ENCODE measurements around the gene MED9. TPM values are rescaled to one million over a fixed set of nuclear protein-coding genes. Genes with fewer than 3 reads are reported as not detected.

The MED9 gene
- total and polyA plus RNA-seq, 4 donors = 10.8 to 15.4 (median 13.3) TPM

- H3K36me3 ChIP-seq (ENCODE audit: control insufficient read depth in 4 of 4, insufficient read depth in 4 of 4, low read length in 4 of 4) = peaks cover 0 to 7% (median 1%) of the 10 kb centered on the region in 4 donors
- peaks cover 0 to 6% (median 0%) of the 10 kb centered on the region in 3 donors for H3K27me3 ChIP-seq (ENCODE audit: control insufficient read depth in 3 of 3, insufficient read depth in 3 of 3, low read length in 2 of 3)
- peaks cover 0 to 9% (median 0%) of the 10 kb centered on the region in 5 donors for H3K4me1 ChIP-seq (ENCODE audit: control insufficient read depth in 5 of 5, insufficient read depth in 5 of 5, low read length in 5 of 5)
- ATAC-seq (ENCODE audit: insufficient read depth, low FRiP score) (no peak), DNase-seq (peak in 1 of 3 donors; percentile 8)
- 45 to 50% methylated on average over 17 to 19 of the region's 19 CpGs for WGBS, 2 donors
- no peak overlapping the region for H3K9ac ChIP-seq (ENCODE audit: insufficient read depth in 1 of 2, low read length in 2 of 2)
- H3K27ac ChIP-seq (ENCODE audit: low read depth in 1 of 2, low read length in 1 of 2) = no peak overlapping the region
- H3K4me3 ChIP-seq = no peak overlapping the region
- no peaks in the 10 kb centered on the region for H3K9me3 ChIP-seq (ENCODE audit: control insufficient read depth in 4 of 4, insufficient read depth in 3 of 4, low read length in 3 of 4)
- TF ChIP-seq CTCF (IDR thresholded peaks at IDR 0.05; ENCODE audit: control extremely low read depth, extremely low read depth) = no peak
Observed at GRCh38 chr17:17497065-17497844, 20.5 kb downstream of the MED9 start.

- Histone ChIP-seq H3K4me1 (ENCODE audit: control insufficient read depth in 5 of 5, insufficient read depth in 5 of 5, low read length in 5 of 5) (peaks cover 0 to 9% (median 0%) of the 10 kb centered on the region in 5 donors), H3K9ac (ENCODE audit: insufficient read depth in 1 of 2, low read length in 2 of 2) (no peak overlapping the region), H3K27me3 (ENCODE audit: control insufficient read depth in 3 of 3, insufficient read depth in 3 of 3, low read length in 2 of 3) (peaks cover 0 to 6% (median 0%) of the 10 kb centered on the region in 3 donors), H3K36me3 (ENCODE audit: control insufficient read depth in 4 of 4, insufficient read depth in 4 of 4, low read length in 4 of 4) (no peaks in the 10 kb centered on the region), H3K9me3 (ENCODE audit: control insufficient read depth in 4 of 4, insufficient read depth in 3 of 4, low read length in 3 of 4) (no peaks in the 10 kb centered on the region), H3K27ac (ENCODE audit: low read depth in 1 of 2, low read length in 1 of 2) (no peak overlapping the region), H3K4me3 (no peak overlapping the region)
- no peak for TF ChIP-seq CTCF (IDR thresholded peaks at IDR 0.05; ENCODE audit: control extremely low read depth, extremely low read depth)
- no peak for ATAC-seq (ENCODE audit: insufficient read depth, low FRiP score)
- WGBS, 2 donors = 95 to 97% methylated on average over 10 of the region's 10 CpGs
- peak in 1 of 3 donors; percentile 4 for DNase-seq
Observed at GRCh38 chr17:17497845-17498520, 21.2 kb downstream of the MED9 start.

GRCh38 chr17:17498606-17499301 is 22.0 kb downstream of the MED9 start:
- 85 to 88% methylated on average over 16 of the region's 16 CpGs for WGBS, 2 donors
- H3K36me3 ChIP-seq (ENCODE audit: control insufficient read depth in 4 of 4, insufficient read depth in 4 of 4, low read length in 4 of 4) = no peaks in the 10 kb centered on the region
- DNase-seq = no peak
- no peak overlapping the region for H3K9ac ChIP-seq (ENCODE audit: insufficient read depth in 1 of 2, low read length in 2 of 2)
- no peaks in the 10 kb centered on the region for H3K9me3 ChIP-seq (ENCODE audit: control insufficient read depth in 4 of 4, insufficient read depth in 3 of 4, low read length in 3 of 4)
- no peak overlapping the region for H3K27ac ChIP-seq (ENCODE audit: low read depth in 1 of 2, low read length in 1 of 2)
- TF ChIP-seq CTCF (IDR thresholded peaks at IDR 0.05; ENCODE audit: control extremely low read depth, extremely low read depth) = no peak
- H3K4me3 ChIP-seq = no peak overlapping the region
- ATAC-seq (ENCODE audit: insufficient read depth, low FRiP score) = no peak
- peaks cover 0 to 9% (median 0%) of the 10 kb centered on the region in 5 donors for H3K4me1 ChIP-seq (ENCODE audit: control insufficient read depth in 5 of 5, insufficient read depth in 5 of 5, low read length in 5 of 5)
- peaks cover 0 to 6% (median 0%) of the 10 kb centered on the region in 3 donors for H3K27me3 ChIP-seq (ENCODE audit: control insufficient read depth in 3 of 3, insufficient read depth in 3 of 3, low read length in 2 of 3)
